GM20431 (cell line): ENCODE results near the gene CLEC5A.
"Not testable (repeated sequence)": the region's sequence is repeated elsewhere in the genome, so short reads cannot be mapped to it uniquely, and the experiment has no call there.

ENCODE experiments used
- in situ Hi-C: fragments of 300-500 bp; cut with MseI, MboI; formaldehyde crosslinking; loops from one replicate; pipeline ENCODE4 v1.15.0; 2020; ENCODE audit warnings: low sequenced_read_pairs; ENCODE audit not compliant: unreplicated experiment

The CLEC5A gene

DNA sequence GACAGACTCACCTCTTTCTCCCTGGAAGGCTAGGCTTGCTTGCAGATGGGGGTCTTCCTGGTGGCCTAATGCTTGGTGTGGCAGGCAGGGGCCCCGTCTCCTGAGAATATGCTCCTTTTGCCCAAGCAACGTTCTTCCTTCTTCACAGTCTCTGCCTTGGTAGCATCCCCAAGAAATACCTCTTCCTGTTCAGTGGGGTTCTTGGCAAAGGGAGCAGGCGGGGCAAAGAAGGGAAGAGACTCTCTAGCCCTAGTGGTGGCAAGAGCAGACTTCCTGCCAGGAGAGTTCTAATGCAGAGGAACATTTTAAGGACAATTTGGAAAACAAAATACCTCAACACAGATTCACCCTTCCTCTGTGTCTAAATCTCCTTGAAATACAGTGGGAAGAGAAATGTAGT, at the start of gene CLEC5A:
Gene CLEC5A (minus strand): TSS at position 179 of the 400 bp plus-strand sequence. CDS start 682 bp downstream, outside the sequence.
- in situ Hi-C loops: no loop called here

DNA sequence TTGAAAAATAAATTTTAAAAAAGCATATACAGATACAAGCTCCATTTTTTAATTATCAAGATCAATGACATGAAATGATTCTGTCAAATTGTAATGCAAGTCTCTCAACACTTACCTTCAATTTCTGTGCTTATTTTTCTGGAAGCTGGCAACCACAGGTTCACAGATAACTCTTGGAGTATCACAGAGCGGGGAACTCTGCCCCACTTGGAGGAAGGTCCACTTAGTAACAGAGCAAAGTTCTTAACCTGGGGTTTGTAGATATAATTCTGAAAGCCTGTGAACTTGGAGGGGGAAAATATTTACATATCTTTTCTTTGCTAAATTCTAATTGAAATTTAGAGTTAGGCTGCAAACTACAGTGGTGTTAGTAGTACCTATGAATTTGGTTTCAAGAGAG, 46.6 kb upstream of the CLEC5A start:
- in situ Hi-C loops: no loop called here

DNA sequence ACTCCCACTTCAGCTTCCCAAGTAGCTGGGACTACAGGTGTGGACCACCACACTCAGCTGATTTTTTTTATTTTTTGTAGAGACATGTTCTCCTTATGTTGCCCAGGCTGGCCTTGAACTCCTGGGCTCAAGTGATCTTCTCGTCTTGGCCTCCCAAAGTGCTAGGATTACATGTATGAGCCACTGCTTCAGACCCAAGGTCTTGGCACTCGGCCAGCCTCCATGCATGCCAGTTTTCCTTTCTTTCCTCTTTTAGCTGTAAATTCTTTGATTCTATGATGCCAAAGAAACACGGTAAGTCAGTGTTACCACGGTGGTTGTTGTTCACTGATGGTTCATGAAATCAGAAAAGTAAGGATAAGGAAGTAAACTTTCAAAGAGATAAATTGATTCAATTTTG, 45.9 kb upstream of the CLEC5A start:
- in situ Hi-C loops: no loop called here

DNA sequence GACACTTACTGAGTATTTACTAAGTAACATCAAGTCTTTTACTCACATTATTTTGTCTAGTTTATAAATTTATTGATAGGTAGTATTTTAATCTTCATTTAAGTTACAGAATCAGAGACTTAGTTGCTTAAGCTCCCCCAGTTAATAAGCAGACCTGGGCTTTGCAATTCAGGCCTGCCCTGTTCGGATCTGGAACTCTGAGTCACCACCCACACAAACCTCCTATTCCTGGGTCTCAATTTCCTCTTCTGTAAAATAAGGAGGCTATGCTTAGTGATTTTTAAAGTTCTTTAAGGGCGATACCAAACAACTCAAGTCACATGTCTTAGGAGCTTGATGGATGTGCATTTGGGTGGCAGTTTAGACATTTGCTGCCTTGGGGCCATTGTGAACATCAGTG, 45.4 kb upstream of the CLEC5A start:
- in situ Hi-C loops: no loop called here

DNA sequence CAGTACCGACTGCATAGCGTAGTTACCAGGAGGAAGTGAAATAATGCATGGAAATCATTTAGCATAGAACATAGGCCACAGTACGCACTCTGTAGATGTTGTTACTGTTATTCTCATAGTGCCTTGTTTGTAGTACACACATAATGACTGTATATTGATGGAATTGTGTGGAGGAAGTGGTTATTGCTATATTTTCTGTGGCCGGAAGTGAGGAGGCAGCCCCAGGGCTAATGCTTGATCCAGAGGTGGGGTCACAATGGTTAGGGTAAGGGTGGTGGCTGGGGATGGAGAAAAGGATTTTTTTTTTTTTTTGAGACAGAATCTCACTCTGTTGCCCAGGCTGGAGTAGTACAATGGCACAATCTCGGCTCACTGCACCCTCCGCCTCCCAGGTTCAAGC, 44.4 kb upstream of the CLEC5A start:
- in situ Hi-C loops: no loop called here

DNA sequence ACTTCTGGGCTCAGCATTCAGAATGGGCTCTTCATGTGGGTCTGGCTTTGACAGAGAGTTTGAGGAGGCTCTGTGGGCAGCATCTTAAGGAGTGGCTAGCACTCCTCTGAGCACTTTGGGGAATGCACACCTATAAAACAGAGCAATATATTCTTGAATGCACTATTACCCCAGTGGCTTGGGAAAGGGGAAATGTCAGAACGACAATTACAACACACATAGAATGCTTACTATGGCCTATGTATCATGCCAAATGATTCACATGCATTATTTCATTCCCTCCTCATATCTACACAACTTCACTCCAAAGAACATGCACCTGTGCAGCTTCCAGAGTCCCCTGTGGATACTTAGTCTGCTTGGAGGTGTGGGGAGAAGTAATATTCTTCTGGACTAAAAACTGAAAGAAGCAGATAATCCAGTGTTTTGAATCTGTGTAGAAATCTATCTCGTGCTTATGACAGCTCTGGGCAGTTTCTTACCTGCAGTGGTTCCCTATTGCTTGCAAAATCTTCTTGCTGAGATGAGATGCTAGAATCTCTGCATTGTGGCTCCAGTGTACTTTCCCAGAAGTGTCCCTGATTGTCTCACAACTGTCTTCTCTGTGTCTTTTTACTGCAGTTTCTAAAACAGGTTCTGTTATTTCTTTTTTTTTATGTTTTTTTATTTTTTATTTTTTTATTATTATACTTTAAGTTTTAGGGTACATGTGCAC, 43.4 kb upstream of the CLEC5A start:
- in situ Hi-C loops: no loop called here

DNA sequence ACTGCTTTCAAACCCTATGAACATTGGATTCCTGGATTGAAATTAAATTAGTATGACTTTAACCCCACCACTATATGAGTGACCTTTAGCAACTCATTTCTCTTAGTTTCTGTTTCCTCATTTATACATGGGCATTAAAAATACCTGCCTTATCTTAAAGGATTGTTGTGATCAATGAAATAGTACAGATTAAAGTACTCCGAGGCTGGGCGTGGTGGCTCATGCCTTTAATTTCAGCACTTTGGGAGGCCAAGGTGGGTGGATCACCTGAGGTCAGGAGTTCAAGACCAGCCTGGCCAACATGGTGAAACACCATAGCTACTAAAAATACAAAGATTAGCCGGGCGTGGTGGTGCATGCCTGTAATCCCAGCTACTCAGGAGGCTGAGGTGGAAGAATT, 41.0 kb upstream of the CLEC5A start:
- in situ Hi-C loops: not testable (repeated sequence)

DNA sequence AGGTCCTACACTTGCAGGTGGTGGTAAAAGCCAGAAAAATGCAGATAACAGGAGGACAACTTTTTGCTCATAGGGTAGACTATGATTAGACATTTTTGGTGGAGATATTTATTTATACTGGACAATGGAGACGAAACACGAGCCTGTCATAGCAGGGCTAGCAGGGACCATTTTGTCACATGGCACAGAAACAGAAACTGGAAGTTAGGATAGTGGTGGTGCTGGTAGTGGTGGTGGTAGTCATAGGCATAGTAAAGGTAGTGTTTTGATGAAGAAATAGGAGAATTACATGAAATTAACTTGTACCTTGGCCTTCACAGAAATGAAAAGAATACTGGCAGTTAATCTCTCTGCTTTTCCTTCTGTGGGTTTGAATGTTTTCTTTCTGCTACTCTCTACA, 40.1 kb upstream of the CLEC5A start:
- in situ Hi-C loops: no loop called here

DNA sequence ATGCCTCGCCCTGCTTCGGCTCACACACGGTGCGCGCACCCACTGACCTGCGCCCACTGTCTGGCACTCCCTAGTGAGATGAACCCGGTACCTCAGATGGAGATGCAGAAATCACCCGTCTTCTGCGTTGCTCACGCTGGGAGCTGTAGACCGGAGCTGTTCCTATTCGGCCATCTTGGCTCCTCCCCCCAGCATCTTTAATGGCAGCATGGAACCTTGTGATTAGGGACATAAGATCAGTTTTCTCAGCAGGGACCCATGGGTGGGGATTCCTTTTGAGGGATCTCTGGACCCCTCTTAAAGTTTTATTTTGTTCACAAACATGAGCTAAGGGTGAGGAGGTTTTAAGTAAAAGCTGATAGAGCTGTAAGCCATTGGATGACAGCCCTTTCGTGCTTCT, 39.2 kb upstream of the CLEC5A start:
- in situ Hi-C loops: not testable (repeated sequence)

DNA sequence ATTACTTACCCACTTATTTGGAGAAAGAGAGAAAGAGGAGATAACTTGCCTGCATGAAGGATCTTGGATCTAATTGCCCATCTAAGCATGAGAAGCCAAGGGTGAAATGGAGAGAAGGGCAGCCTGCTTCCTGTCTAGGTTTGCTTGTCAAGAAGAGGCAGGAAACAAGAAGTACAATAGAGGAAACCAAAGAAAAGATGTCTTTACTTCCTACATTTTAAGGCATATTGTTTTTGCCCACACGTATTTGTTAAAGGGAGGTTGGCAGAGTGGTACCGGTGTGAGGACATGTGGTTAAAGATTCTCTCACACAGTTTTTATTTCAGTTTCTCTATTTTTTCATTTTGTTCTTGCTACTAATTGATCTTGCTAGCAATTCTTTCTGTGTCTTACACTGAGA, 32.8 kb upstream of the CLEC5A start:
- in situ Hi-C loops: no loop called here

DNA sequence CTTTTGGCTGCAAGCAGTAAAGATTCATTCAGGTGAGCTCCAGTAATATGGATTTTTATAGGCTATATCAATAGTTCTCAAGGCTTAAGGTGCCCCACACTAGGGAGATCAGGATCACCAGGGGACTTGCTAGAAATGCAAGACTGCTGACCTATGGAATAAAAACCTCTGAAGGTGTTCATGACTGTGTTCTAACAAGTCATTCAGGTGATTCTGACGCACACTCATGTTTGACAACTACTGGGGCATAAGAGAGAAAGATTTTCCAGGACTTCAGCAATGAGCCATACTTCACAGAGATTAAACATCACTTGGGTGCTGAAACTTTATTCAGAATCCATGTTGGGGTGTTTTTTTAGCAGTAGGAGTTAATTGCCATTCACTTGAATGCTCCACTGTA, 31.6 kb upstream of the CLEC5A start:
- in situ Hi-C loops: no loop called here

DNA sequence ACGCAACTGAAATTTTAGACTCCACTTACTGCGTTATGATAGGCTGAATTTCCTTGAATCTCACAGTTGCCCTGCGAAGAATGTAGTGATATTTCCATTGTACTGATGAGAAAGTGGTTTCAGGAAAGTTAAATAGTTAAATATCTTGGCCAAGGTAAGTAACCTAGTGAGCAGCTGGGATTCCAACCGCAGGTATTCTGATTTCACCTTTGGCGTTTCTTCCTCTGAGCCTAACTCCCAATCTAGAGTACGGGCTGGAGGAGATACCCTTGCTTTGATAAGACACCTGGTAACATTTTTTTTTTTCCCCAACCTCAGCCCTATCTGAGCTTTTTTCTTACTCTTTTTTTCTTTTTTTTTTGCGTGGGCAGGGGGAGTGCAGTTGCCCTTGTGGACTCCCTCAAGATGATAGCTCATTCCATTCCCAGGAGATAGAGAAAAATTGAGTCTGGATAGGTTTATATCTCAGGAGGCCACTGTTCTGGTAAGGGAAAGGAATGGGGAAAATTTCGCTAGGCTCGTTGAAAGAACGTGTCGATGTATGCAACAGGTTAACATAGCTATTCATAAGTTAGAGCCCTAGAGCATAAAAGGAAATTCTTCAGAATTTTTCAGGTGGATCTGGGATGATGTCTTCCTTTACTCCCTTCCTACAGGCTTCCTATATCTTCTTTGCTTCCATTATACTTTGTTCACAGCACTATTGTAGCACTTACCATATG, 29.9 kb upstream of the CLEC5A start:
- in situ Hi-C loops: no loop called here

DNA sequence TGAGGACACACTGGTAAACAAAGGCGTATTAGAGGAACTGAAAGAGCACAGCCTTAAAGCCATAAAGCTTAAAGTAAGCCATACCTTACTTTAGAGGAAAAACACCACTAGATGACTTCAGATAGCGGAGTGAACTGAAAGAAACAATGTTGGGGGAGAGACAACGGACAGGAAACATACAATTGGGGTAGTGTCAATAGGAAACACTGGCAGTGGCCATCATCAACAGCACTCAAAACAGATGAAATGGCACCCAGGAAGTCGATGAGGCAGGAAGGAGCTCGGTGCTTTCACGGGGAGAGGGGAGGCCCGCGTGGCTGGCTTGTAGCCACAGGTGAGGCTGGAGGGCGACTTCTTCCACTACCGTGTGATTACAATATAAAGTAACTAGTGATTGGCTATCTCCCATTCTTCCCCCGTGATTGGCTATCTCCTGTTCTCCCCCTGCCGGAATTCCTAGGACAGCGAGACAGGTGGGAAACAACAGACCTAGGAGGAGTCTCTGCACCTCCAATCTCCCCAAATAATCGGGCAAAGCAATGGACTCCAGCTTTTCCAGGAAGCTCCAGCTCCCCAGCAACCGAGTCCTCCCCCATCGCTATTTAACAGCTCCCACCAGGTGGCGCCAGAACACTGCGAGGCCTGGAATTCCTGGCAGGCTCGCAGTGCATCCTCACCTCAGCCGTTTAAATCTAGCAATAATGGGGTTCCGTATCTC, 29.2 kb upstream of the CLEC5A start:
- in situ Hi-C loops: no loop called here

DNA sequence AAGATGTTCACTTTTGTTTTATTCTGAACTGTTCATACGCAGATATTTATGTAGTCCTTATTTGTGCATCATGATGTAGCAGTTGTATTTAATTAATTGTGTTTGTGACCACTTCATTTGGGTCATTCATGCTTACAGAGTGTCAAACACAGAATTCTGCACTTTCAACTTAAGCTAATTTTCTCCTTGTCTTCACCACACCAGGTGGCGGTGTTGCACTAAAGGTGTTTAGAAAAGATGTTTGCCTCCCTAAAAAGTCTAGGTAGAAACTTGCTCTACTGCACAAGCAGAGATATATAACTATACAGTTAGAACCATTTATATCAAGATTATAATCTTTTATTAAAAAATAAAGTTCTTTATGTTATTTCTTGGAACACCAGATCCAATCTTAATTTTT, 28.1 kb upstream of the CLEC5A start:
- in situ Hi-C loops: no loop called here

DNA sequence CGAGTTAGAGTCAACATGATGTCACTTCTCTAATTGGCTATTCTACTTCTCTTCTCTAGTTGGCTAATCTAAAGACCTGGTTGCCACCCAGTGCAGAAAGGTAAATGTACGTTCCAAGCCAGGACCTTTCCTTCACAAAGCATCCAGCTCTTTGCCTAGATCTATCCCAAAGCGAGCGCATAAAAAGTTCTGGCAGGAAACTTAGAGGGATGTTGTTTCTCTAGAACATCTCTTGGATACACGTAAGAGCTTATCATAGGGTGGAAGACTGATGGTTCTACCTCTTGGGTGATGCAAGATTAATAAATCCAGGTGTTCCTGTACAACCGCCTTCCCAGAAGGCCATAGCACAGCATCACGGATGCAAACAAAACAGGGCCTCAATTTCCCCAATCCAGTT, 26.9 kb upstream of the CLEC5A start, which contains the start of gene TAS2R38:
Gene TAS2R38 (minus strand): TSS at position 101 of the 400 bp plus-strand sequence. CDS start 84 bp downstream, at position 17.
- in situ Hi-C loops: no loop called here

DNA sequence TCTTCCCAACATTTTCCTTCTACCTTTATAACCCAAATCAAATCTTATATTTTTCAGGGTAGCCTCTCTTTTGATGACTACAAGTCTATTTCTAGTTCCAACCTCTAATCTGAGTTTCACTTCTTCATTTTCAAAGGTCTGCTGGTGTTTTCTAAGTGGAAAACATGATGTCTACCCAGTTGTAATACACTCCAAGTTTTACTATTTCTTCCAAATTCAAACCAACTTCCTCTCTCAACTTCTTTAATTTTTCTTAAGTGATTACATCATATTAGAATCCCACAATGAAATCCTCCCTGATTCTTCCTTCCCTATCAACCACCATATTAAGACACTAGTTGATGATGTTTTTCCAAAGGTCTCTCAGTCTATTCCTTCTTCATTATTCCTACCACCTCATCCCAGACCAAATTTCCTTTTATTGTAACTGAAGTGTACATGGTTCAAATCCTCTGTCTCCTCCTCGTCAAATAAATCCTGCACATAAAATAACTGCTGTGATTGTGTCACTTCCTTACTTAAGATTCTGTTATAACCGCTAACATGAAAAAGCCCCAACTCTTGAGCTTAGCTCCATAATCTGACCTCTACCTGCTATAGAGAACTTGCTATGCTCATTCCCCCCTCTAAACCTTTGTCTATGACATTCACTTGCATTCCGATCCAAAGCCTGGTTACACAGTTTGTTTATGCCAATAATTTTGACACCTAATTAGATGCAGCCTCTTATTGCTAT, 14.1 kb upstream of the CLEC5A start:
- in situ Hi-C loops: no loop called here

DNA sequence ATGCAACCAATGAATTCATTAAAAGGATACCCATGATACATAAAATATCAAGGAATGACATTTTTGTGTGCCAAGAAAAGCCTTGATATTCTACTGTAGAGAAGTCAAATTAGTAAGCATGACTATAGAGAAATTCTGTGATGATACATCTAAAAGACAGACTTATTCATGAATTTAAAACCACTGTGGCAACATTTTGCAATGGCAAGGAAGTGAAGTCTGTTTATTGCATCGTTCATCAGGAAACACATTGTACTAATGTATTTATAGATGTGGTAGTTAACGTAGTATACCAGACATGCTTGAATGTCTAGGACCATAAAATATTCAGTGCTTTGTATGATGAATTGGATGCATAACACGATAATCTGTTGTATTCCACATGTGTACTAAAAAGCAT, 9.3 kb upstream of the CLEC5A start:
- in situ Hi-C loops: no loop called here

DNA sequence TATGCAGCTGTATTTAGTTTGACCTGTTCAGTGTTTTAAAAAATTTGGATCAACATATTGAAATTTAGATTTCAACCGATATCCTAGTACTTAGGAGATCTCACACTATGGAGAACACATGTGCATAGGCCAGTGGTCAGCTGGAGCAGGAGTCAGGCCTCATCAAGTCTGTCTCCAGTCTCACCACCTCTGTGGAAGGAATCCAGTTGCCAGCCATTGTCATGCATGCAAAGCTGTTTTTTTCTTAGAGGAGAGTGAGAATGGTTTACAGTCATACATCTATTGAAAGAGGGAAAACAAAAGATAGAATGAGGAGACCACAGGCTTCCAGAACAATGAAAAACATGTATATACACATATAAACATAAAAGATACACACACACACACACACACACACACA, 7.6 kb upstream of the CLEC5A start:
- in situ Hi-C loops: no loop called here

DNA sequence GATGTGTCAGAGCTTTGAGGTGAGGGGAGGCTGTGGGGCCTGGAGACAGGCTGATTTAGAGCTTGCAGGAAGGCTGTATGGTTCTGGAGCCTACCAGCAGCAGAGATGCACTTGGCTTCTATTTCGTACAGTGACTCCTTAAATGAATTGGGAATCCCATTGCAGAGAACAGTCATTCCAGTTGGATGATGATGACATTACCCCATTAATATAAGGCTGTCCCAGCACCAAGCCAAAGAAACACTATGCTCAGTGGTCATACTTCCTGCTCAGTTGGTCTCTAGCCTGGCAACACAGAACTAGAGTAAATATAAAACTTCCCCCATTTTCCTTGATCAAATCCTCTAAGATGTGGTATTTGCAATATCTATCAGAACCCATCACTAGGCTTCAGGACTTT, 5.7 kb upstream of the CLEC5A start:
- in situ Hi-C loops: no loop called here

DNA sequence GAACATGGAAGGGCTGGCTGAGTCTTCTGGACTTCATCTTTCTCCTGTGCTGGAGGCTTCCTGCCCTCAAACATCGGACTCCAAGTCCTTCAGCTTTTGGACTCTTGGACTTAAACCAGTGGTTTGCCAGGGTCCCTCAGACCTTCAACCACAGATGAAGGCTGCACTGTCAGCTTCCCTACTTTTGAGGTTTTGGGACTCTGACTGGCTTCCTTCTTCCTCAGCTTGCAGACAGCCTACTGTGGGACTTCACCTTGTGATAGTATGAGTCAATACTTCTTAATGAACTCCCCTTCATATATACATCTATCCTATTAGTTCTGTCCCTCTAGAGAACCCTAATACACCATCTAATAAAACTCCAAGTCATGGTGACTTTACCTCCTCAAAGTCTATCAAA, 4.0 kb upstream of the CLEC5A start:
- in situ Hi-C loops: no loop called here
